Hepatocyte (in vitro differentiated cells): ENCODE results near the gene ZNF594.

Source experiments
- CTCF ChIP-seq: fragments of 200-600 bp; sonication (generic); IDR thresholded peaks from 2 replicates; pipeline ENCODE4 v1.5.1; 2016; ENCODE audit warnings: antibody characterized with exemption, mild to moderate bottlenecking; ENCODE audit not compliant: poor library complexity
- EZH2 ChIP-seq: fragments of 200-600 bp; sonication (generic); IDR thresholded peaks from 2 replicates; pipeline ENCODE4 v1.6.1; 2016; ENCODE audit warnings: antibody characterized with exemption, mild to moderate bottlenecking, borderline replicate concordance

- TF ChIP-seq CTCF (no peak), EZH2 (no peak)
Measured at GRCh38 chr17:5139458-5139732, 52.3 kb downstream of the ZNF594 start.
